ENCODE results near the gene DPY30. TPM values are rescaled to one million over a fixed set of nuclear protein-coding genes. Genes with fewer than 3 reads are reported as not detected.

The DPY30 gene
- 45.1 and 64.1 TPM in 2 replicates for total RNA-seq

- Histone ChIP-seq H3K36me3 (ENCODE audit: control insufficient read depth, insufficient read depth, low read length) (no peaks in the 10 kb centered on the region), H3K27me3 (ENCODE audit: control insufficient read depth, insufficient read depth, low read length) (no peaks in the 10 kb centered on the region), H3K4me3 (ENCODE audit: low read depth, low read length) (peak within 1 kb of the TSS; percentile 76)
- peak; percentile 77 for DNase-seq (ENCODE audit: low read depth)
- TF ChIP-seq CTCF (IDR thresholded peaks at IDR 0.05; ENCODE audit: insufficient read depth, low read length, poor library complexity, severe bottlenecking), result no peak
These were observed at the start of gene DPY30 for GRCh38 chr2:32039447-32040219. Gene DPY30 (minus strand): TSS chr2:32039805. CDS start chr2:32039456, 349 bp downstream.

DNA sequence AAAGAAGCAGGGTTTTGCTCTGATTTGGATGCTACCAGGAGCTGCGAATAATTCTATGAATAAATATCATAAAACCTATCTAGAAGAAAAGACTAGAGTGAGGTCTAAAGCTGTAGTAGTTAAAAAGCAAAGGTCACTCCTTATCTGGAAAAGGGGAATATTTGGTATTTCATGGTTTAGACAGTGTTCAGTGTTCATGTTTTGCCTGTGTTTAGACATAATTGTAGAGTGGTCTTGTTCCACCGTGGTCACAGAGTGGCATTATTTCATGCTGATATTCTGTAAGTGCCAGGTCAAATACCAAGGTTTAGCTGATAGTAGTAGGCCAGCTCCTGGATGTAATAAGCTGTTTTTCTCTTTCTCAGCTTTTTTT, 34.5 kb upstream of the DPY30 start:
- H3K4me3 ChIP-seq (ENCODE audit: low read depth, low read length), result no peak overlapping the region
- DNase-seq (ENCODE audit: low read depth), result no peak
- H3K36me3 ChIP-seq (ENCODE audit: control insufficient read depth, insufficient read depth, low read length), result no peaks in the 10 kb centered on the region
- no peak for TF ChIP-seq CTCF (IDR thresholded peaks at IDR 0.05; ENCODE audit: insufficient read depth, low read length, poor library complexity, severe bottlenecking)
- H3K27me3 ChIP-seq (ENCODE audit: control insufficient read depth, insufficient read depth, low read length), result no peaks in the 10 kb centered on the region

DNA sequence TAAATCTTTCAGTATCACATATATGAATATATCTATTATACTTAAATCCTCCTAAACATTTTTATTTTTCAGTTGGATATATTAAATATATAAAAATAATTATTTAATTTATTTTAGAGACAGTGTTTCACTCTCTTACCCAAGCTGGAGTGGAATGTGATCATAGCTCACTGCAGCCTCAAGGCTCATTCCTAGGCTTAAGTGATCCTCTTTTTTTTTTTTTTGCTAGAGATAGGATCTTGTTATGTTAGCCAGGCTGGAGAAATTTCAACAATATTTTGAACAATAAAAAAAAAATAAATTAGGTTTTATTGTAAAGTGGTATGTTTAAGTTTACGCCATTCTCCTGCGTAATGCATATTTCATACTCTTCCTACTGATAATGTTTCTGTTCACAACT, 27.9 kb upstream of the DPY30 start:
- no peak for TF ChIP-seq CTCF (IDR thresholded peaks at IDR 0.05; ENCODE audit: insufficient read depth, low read length, poor library complexity, severe bottlenecking)
- no peak for DNase-seq (ENCODE audit: low read depth)
- Histone ChIP-seq H3K4me3 (ENCODE audit: low read depth, low read length) (no peak overlapping the region), H3K27me3 (ENCODE audit: control insufficient read depth, insufficient read depth, low read length) (no peaks in the 10 kb centered on the region), H3K36me3 (ENCODE audit: control insufficient read depth, insufficient read depth, low read length) (no peaks in the 10 kb centered on the region)

GRCh38 chr2:32064713-32065112, 25.1 kb upstream of the DPY30 start:
- DNase-seq (ENCODE audit: low read depth), result no peak
- H3K36me3 ChIP-seq (ENCODE audit: control insufficient read depth, insufficient read depth, low read length), result no peaks in the 10 kb centered on the region
- H3K27me3 ChIP-seq (ENCODE audit: control insufficient read depth, insufficient read depth, low read length), result no peaks in the 10 kb centered on the region
- H3K4me3 ChIP-seq (ENCODE audit: low read depth, low read length), result peak overlapping the region; percentile 72
- TF ChIP-seq CTCF (IDR thresholded peaks at IDR 0.05; ENCODE audit: insufficient read depth, low read length, poor library complexity, severe bottlenecking), result no peak

- Histone ChIP-seq H3K27me3 (ENCODE audit: control insufficient read depth, insufficient read depth, low read length) (no peaks in the 10 kb centered on the region), H3K4me3 (ENCODE audit: low read depth, low read length) (peak overlapping the region; percentile 72), H3K36me3 (ENCODE audit: control insufficient read depth, insufficient read depth, low read length) (no peaks in the 10 kb centered on the region)
- no peak for DNase-seq (ENCODE audit: low read depth)
- TF ChIP-seq CTCF (IDR thresholded peaks at IDR 0.05; ENCODE audit: insufficient read depth, low read length, poor library complexity, severe bottlenecking), result no peak
These were observed 24.5 kb upstream of the DPY30 start for GRCh38 chr2:32064021-32064601.

Data from kidney epithelial cell (primary cell).